Measurements from ENCODE around the gene GALNT2.

DNA sequence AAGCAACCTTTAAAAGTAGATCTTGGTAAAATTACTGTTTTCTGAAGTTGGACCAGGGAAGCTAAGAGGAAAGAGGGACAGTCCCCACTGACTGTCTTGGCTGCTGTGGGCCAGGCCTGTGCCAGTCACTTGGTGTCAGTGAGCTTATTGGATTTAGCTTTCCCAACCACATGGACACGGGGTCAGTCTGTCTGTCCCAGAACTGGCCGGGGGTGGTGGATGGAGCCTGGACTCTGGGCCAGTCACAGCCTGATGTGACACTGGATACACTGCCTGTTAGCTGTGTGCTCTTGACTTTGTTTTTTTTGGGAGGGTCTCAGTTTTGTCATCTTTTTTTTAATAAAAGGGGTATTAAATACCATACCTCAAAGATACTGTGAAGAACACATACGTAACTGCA is 96.7 kb downstream of the GALNT2 start:
- TF ChIP-seq SPI1 (IDR thresholded peaks at IDR 0.05; ENCODE audit: borderline replicate concordance, low read depth) = no peak
- TF ChIP-seq, protein P1, sequence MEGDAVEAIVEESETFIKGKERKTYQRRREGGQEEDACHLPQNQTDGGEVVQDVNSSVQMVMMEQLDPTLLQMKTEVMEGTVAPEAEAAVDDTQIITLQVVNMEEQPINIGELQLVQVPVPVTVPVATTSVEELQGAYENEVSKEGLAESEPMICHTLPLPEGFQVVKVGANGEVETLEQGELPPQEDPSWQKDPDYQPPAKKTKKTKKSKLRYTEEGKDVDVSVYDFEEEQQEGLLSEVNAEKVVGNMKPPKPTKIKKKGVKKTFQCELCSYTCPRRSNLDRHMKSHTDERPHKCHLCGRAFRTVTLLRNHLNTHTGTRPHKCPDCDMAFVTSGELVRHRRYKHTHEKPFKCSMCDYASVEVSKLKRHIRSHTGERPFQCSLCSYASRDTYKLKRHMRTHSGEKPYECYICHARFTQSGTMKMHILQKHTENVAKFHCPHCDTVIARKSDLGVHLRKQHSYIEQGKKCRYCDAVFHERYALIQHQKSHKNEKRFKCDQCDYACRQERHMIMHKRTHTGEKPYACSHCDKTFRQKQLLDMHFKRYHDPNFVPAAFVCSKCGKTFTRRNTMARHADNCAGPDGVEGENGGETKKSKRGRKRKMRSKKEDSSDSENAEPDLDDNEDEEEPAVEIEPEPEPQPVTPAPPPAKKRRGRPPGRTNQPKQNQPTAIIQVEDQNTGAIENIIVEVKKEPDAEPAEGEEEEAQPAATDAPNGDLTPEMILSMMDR (IDR thresholded peaks at IDR 0.05; ENCODE audit: insufficient read depth, low read length) = no peak
- TF ChIP-seq POLR2AphosphoS5 (IDR thresholded peaks at IDR 0.05; ENCODE audit: low read depth) = no peak
- no peak for TF ChIP-seq REST (IDR thresholded peaks at IDR 0.05; ENCODE audit: insufficient replicate concordance, low read depth)
- TF ChIP-seq GABPA (IDR thresholded peaks at IDR 0.05; ENCODE audit: low read depth) = no peak
